NCI-H345 (cell line): ENCODE data around the gene TOE1.
A peak's percentile ranks its signal among the peaks of the same experiment; 100 is the strongest.
"Not testable (repeated sequence)": the region's sequence is repeated elsewhere in the genome, so short reads cannot be mapped to it uniquely, and the experiment has no call there.

Experiments
- DNase-seq: peaks from one replicate; lab custom pipeline; 2025; lab: John Stamatoyannopoulos, UW

TOE1 gene

DNA sequence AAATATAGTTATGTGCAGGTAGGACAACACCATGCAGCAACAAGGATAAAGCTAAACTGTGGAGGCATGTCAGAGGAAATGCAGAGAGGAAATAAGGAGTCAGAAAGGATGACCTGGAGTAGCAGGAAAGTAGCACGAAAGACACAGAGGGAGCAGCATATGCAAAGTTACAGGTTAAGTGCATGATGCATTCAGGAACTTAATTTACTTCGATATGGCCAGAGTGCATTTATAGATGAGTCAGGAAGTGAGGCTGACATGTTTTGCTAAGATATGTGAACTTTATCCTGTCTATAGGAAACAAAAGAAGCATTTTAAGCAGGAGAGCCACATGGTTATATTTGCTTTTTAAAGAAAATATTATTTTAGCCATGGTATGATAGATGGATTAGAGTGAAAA is 15.7 kb downstream of the TOE1 start:
- DNase-seq: no peak

DNA sequence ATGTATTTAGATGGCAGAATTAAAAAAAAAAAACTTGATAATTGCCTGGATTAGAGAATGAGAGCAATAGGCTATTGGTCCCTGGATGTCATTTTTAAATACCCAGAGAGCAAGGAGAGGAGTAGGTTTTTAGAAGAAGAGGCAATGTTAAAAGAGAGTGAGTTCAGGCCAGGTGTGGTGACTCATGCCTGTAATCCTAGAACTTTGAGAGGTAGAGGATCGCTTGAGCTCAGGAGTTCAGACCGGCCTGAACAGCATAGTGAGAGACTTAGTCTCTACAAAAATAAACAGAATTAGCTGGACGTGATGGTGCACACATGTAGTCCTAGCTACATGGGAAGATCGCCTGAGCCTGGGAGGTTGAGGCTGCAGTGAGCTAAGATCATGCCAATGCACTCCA is 16.2 kb downstream of the TOE1 start:
- DNase-seq: no peak

DNA sequence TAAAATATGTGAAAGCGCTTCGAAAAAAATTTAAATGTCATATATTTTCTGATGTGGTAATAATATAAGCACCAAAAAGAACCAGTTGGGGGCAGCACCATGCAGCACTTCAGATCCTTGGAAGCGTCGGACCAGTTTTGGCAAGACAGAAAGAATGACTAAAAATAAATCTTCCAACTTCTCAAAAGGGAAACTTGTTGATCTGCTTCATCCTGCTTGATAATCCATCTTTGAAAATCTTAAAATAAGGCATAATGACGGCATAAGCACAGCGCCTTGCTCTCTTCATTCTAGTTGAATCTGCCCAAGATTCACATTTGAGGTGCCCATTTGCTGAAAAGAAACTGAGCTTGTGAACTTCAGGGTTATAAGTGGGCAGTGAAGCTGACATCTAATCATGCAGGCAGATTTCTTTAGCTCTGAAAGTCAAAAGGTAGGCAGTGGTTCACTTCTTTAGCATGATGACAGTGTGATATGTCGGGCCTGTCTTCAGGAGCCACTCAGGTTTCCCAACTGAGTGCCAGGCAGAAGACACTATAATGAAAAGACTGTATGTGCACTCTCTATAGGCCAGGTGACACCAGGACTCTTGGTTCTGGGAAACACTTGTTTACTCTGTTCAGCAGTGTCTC is 20.0 kb downstream of the TOE1 start:
- DNase-seq: peak; percentile 55

DNA sequence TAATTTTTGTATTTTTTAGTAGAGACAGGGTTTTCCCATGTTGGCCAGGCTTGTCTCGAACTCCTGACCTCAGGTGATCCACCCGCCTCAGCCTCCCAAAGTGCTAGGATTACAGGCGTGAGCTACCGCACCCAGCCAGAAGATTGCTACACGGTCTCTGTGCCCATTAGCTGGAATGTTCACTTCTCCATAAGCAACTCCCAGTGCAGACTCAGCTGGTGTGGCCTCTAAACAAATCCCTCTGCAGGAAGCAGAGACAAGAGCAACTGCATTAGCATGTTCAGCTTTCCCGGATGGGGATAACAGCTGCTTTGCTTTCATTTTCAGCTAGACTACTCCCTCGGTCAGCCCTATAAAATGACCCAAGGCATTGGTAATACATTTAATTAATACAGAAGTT is 21.0 kb downstream of the TOE1 start:
- not testable (repeated sequence) for DNase-seq

DNA sequence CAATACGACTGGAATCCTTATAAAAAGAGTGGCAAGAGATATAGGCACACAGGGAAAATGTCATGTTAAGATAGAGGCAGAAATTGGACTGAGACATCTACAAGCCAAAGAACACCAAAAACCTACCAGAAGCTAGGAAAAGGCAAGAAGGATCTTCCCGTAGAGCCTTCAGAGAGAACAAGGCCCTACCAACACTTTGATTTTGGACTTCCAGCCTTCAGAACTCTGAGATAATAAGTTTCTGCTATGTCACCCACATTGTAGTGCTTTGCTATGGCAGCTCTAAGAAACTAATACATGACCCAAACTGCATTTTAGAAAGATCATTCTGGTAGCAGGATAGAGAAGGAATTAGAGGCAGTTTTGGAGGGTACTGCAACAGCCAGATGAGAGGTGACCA is 24.3 kb downstream of the TOE1 start:
- no peak for DNase-seq

DNA sequence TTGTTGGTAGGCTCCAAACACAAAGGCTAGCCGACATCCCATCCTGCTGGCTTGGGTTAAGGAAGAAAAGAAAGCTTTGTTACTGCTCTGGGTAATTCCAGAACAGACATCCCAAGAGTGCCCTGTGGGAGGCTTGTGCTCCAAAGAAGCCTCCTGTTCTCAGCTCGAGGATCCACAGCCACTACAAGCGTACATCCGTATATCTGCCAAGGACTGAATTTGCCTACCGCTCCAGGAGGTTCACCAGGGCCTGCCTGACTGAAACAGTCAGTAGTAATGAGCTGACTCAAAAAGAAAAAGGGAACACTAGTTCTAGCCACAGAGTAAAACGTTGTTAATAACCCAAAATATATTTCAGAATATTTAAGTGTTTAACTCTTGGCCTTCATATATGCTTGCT is 25.1 kb downstream of the TOE1 start:
- no peak for DNase-seq

DNA sequence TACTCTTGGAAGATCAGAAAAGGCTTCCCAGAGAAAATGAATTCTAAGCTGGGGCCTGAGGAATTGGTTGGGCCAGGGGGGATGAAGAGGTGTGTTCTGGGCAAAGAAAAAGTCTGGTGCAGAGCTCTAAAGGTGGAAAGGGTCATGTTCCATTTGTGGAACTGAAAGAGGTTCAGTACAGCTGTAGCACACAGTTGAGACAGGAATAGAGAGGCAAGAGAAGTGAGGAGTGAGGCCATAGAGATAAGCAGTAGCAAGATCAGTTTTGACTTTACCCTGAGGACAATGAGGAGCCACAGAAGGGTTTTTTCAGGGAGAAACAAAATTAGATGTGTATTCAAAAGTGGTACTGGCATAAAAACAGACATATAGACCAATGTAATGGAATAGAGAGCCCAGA is 30.6 kb downstream of the TOE1 start:
- no peak for DNase-seq

DNA sequence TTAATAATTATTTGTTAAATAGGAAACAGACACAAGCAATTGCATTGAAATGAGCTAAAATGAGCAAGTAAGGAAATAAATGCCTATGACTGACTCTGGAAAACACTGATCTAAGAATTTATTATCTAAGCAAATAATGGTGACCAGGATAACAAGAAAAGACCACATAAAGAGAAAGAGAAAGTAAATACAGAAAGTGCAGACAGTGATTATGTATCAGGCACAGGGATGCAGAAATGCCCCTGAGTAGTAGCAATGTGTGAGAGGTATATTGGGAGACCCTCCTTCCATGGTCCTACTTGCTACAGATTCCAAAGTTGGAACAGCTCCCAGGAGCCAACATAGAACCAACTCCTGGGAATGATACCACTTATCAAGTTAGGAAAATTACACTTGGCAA is 33.6 kb downstream of the TOE1 start:
- DNase-seq: no peak

DNA sequence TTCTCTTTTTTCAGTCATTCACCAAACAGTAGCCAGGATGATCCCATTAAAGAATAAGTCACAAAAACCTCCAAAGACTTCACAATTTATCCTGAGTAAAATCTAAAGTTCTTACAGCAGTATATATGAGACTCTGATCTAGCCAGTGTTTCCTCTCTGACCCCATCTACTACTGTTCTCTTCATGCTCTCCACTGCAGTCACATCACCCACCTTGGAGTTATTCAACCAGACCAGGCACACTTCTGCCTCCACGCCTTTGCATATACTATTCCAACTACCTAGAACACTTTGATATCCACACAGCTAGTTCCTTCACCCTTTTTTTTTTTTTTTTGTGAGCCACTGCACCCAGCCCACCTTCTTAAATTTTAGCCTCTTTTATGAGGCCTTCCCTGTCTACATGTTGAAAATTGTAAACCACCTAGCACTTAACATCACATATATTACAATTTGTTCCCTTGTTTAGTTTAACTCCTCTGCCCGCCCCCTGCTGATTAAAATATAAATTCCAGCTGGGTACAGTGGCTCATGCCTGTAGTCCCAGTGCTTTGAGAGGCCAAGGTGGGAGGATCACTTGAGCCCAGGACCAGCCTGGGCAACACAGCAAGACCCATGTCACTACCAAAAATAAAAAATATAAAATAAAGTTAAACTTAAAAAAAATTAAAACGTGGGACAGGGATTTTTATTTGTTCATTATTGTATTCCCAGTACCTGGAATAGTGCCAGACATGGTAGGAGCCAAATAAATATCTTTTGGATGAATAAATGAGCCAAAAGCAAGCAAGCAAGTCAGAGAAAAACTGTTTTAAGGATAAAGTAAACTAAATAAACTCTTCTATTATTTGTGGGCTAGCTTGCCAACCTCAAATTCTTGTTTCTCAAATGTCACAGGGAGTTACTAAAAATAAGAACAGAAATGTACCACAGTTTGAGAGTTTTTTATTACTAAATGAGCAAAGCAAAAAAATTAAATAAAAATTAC is 35.4 kb downstream of the TOE1 start:
- no peak for DNase-seq

DNA sequence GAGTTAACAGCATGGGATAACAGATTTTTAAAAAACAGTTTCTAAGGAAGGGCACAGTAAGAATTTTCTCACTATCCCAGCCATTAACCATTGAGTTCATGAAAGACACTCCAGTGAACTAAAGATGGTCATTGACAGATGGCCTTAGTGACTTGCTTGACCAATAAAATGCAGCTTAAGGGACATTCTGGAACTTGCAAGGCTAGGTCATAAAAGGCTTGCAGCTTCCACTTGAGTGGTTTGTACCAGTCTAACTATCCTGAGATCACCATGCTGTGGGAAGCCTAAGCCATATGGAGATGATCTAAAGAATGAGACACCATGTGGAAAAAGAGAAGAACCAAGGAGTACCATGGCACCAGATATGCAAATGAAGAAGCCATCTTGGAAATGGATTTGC is 38.2 kb downstream of the TOE1 start:
- DNase-seq: no peak

DNA sequence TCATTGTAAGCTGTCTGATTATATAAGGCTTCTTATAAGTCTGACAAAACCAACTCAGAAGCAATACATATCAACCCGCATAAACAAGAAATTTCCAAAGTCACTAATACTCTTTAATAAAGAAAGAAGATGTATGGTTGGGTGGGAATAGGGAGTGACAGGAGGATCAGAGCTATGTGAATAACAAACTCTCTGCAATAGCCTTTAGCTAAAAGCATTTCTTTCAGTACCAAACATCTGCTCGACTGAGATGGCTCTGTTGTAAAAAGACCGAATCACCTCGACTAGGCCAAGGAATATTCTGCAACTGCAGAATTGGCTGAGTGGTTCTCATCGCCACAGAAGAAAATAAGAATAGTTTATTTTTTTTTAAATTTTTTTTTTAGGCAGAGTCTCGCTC is 39.6 kb downstream of the TOE1 start:
- DNase-seq: no peak

DNA sequence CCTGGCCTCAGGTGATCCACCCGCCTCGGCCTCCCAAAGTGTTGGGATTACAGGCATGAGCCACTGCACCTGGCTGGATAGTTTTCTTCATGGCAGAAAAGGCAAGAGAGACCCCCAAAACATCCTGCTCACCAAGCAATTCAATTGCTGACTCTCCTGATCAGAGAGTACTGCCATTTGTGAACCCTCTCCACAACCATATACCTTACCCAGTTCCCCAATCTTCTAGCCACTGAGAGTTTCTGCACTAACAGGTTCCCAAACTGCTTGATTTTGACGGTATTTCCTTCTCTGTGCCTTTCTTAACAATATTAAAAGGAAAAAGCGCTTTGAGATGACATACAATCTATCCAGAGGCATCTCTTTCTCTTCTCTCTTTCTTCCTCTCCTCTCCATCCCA is 40.2 kb downstream of the TOE1 start:
- no peak for DNase-seq

DNA sequence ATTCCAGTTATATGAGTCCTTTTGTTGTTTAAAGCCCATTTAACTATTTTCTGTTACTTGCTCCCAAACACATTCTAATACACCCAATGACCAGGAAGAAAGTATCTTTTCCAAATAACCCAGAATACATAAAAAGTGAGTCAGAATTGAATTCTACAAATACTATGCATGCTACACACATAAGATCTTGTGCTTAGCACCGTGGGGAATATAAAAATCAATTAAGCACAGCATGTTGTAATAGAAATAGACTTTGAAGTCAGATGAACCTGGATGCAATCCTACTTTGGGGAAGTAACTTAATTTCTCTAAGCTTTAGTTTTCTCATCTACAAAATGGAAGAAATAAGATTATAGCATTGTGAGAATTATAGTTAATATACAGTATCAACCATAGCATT is 40.8 kb downstream of the TOE1 start:
- no peak for DNase-seq

DNA sequence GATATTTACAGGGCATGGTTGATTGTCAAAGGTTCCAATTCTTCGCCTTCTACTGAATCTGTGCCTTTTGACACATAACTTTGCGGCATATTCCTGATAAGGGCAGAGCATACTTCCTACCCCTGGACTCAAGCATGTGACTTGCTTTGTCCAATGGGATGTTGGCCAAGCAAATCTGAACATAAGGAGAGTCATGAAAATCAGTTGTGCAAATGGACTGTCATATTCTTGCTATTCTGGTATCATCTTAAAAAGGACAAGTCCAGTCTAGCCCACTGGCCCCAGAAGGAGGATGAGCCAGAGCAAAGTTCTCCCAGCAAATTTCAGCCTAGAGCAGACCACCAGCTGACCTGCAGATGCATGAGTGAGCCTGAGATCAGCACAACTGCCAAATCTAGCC is 41.3 kb downstream of the TOE1 start:
- no peak for DNase-seq

DNA sequence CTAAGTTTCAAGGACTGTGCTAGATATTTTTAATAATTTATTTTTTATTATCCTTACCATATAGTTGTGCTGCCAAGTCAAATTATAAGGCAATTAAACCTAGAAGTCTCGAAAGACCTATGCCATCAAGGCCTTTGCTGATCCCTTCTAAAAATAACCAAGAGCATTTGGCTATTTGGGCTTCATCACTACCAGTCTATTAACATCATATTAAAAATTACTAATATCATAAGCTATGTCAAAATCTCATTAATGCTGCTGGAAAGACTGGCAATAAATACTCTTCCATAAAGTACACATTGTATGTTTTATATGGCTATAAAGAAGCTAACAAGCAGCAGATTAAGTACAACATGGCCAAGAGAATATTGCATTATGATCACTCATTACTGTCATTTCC is 43.2 kb downstream of the TOE1 start:
- no peak for DNase-seq

DNA sequence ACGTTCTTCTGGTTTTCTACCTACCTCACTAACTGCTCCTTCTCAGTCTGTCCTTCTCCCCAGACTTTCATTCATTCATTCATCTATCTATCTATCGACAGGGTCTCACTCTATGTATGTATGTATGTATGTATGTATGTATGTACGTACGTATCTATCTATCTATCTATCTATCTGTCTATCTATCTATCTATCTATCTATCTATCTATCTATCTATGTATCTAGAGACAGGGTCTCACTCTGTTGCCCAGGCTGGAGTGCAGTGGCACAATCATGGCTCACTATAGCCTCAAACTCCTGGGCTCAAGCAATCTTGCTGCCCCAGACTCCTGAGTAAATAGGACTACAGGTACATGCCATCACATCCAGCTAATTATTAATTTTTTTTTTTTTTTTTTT is 44.2 kb downstream of the TOE1 start:
- not testable (repeated sequence) for DNase-seq

DNA sequence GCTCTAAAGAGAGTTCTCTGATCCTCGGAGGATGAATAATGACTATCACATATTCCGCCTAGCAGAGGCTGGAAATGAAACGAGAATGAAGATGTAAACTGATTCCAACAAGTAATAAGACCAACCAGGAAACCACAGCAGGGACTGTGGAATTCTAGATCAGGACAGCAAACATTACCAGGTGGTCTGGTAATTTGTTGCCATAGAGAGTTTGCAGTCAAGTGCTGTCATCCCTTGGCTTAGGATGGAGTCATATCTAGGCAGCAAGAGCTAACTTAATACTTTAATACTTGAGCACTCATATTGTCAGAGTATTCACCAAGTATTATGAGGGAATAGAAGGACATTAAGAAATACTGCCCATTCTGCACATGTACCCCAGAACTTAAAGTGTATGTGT is 45.3 kb downstream of the TOE1 start:
- DNase-seq: peak; percentile 36

DNA sequence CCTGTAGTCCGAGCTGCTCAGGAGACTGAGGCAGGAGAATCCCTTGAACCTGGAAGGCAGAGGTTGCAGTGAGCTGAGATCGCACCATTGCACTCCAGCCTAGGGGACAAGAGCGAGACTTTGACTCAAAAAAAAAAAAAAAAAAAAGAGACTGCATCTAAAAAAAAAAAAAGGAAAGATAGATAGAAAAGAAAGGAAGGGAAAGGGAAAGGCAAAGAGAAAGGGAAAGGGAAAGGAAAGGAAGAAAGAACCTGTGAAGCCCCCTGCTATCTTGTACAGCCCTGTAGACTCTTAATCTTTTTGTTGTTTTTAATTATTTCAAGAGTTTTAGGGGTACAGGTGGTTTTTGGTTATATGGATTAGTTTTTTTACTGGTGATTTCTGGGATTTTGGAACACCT is 46.2 kb downstream of the TOE1 start:
- no peak for DNase-seq
